Endodermal cell (in vitro differentiated cells): Measurements from ENCODE around the gene NEGR1. TPM values are rescaled to one million over a fixed set of nuclear protein-coding genes. Genes with fewer than 3 reads are reported as not detected.

Experiments used
- DNase-seq: peaks from one replicate; pipeline ENCODE4 v3.0.0-alpha.2; 2017
- H3K27ac ChIP-seq: 2 replicates; pipeline ENCODE4 v1.5.1; 2013; ENCODE audit warnings: mild to moderate bottlenecking, low read depth, low read length, moderate library complexity
- H3K27me3 ChIP-seq: 2 replicates; pipeline ENCODE4 v1.6.1; 2013; ENCODE audit warnings: mild to moderate bottlenecking, low read length, moderate library complexity; ENCODE audit not compliant: insufficient read depth, control insufficient read depth, poor library complexity, severe bottlenecking
- H3K36me3 ChIP-seq: 2 replicates; pipeline ENCODE4 v1.7.0; 2013; ENCODE audit warnings: mild to moderate bottlenecking, low read length, moderate library complexity; ENCODE audit not compliant: control insufficient read depth, insufficient read depth
- H3K4me1 ChIP-seq: one replicate; pipeline ENCODE4 v1.7.0; 2013; ENCODE audit warnings: low read length; ENCODE audit not compliant: control insufficient read depth, insufficient read depth
- H3K4me3 ChIP-seq: 2 replicates; pipeline ENCODE4 v1.5.1; 2013; ENCODE audit warnings: mild to moderate bottlenecking, low read length, moderate library complexity
- H3K9ac ChIP-seq: 2 replicates; pipeline ENCODE4 v1.6.1; 2013; ENCODE audit warnings: mild to moderate bottlenecking, low read length, moderate library complexity; ENCODE audit not compliant: poor library complexity, severe bottlenecking; ENCODE audit errors: extremely low read depth
- H3K9me3 ChIP-seq: 2 replicates; pipeline ENCODE4 v1.6.1; 2013; ENCODE audit warnings: mild to moderate bottlenecking, low read length, moderate library complexity; ENCODE audit not compliant: control insufficient read depth
- H3K27ac Mint-ChIP-seq: 2 replicates; pipeline ENCODE4 v1.8.0; 2020; ENCODE audit warnings: mixed read lengths
- H3K27me3 Mint-ChIP-seq: 2 replicates; pipeline ENCODE4 v1.8.0; 2021; ENCODE audit warnings: mild to moderate bottlenecking, mixed read lengths; ENCODE audit not compliant: insufficient read depth
- H3K36me3 Mint-ChIP-seq: 2 replicates; pipeline ENCODE4 v1.8.0; 2020; ENCODE audit warnings: low read depth, mixed read lengths
- H3K4me1 Mint-ChIP-seq: 2 replicates; pipeline ENCODE4 v1.8.0; 2020; ENCODE audit warnings: mixed read lengths
- H3K4me3 Mint-ChIP-seq: 2 replicates; pipeline ENCODE4 v1.8.0; 2020; ENCODE audit warnings: mild to moderate bottlenecking, moderate library complexity, mixed read lengths
- H3K9me3 Mint-ChIP-seq: 2 replicates; pipeline ENCODE4 v1.8.0; 2020; ENCODE audit warnings: mild to moderate bottlenecking, mixed read lengths
- WGBS, 2 experiments: methylation state at CpG; one replicate each; pipeline versions ENCODE4 v1.1.5 to v1.1.7; 2013; ENCODE audit warnings: missing lambda C conversion rate in 2 of 2, mixed read lengths in 1 of 2; ENCODE audit not compliant: insufficient coverage in 1 of 2, insufficient read length in 1 of 2; 5-methylcytosine and 5-hydroxymethylcytosine counted together
- total RNA-seq, 2 donors: library from RNA; stranded (reverse); fragmentation: NEBNext Ultra II Directional in 1 of 2; extraction: Animal tissue kit (Norgen Biotek cat#: 25700) in 1 of 2; gene quantifications; 2 replicates in 1 of 2; 3 replicates in 1 of 2; pipeline ENCODE4 v1.2.1, GENCODE V29; 2021
- TF ChIP-seq, protein P1 (sequence below): fragments of 200-600 bp; sonication (generic); conservative IDR thresholded peaks from 2 replicates; pipeline ENCODE4 v1.5.0; 2021; ENCODE audit warnings: antibody characterized with exemption, mild to moderate bottlenecking

The NEGR1 gene
- total RNA-seq, 2 donors from 2014 or later = 1.5 to 2.1 TPM

DNA sequence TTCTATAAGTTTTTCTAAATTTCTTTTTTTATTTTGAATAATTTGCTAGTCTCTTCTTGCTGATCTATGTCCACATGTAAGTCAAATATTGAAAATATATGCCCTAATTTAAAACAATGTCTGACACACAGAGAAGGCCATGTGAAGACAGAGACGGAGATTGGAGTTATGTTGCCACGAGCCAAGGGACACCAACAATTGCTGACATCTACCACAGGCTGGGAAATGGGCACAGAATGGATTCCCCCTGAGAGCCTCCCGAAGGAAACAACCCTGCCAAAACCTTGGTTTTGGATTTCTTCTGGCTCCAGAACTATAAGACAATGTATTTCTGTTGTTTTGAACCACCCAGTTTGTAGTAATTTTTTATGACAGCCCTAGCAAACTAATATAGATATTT lies 716.5 kb downstream of the NEGR1 start:
- Mint-ChIP-seq H3K4me3 (no peak overlapping the region), H3K36me3 (no peaks in the 10 kb centered on the region), H3K4me1 (no peaks in the 10 kb centered on the region), H3K9me3 (no peaks in the 10 kb centered on the region), H3K27ac (no peak overlapping the region), H3K27me3 (no peaks in the 10 kb centered on the region)
- H3K9me3 ChIP-seq = no peaks in the 10 kb centered on the region
- TF ChIP-seq, protein P1, sequence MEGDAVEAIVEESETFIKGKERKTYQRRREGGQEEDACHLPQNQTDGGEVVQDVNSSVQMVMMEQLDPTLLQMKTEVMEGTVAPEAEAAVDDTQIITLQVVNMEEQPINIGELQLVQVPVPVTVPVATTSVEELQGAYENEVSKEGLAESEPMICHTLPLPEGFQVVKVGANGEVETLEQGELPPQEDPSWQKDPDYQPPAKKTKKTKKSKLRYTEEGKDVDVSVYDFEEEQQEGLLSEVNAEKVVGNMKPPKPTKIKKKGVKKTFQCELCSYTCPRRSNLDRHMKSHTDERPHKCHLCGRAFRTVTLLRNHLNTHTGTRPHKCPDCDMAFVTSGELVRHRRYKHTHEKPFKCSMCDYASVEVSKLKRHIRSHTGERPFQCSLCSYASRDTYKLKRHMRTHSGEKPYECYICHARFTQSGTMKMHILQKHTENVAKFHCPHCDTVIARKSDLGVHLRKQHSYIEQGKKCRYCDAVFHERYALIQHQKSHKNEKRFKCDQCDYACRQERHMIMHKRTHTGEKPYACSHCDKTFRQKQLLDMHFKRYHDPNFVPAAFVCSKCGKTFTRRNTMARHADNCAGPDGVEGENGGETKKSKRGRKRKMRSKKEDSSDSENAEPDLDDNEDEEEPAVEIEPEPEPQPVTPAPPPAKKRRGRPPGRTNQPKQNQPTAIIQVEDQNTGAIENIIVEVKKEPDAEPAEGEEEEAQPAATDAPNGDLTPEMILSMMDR = no peak
- WGBS, 2 experiments = 50 to 56% methylated on average over 2 to 3 of the region's 3 CpGs
- no peaks in the 10 kb centered on the region for H3K27me3 ChIP-seq
- H3K4me3 ChIP-seq = no peak overlapping the region
- no peaks in the 10 kb centered on the region for H3K4me1 ChIP-seq
- no peak overlapping the region for H3K9ac ChIP-seq
- no peak overlapping the region for H3K27ac ChIP-seq
- no peaks in the 10 kb centered on the region for H3K36me3 ChIP-seq
- DNase-seq = no peak

DNA sequence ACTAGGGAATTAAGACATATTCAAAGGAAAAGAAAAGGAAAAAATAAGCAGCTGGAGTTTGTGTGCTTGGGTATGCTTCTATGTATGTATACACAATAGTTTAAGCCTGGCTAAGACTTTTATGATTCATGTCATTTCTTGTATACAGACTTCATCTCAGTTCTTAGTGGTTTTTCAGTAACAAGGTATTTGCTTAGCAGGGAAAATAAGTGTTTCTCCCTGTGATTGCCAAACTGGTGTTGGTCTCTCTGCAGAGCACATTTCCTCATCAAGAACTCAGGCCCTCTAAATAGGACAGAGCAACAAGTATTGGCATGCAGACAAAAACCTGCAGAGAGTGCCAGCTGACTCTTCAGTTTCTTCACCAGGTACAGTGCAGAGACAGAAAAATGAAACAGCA lies 717.1 kb downstream of the NEGR1 start:
- H3K9ac ChIP-seq = no peak overlapping the region
- no peaks in the 10 kb centered on the region for H3K36me3 ChIP-seq
- no peaks in the 10 kb centered on the region for H3K4me1 ChIP-seq
- no peak for DNase-seq
- H3K9me3 ChIP-seq = no peaks in the 10 kb centered on the region
- TF ChIP-seq, protein P1 = no peak
- Mint-ChIP-seq H3K36me3 (no peaks in the 10 kb centered on the region), H3K27me3 (no peaks in the 10 kb centered on the region), H3K27ac (no peak overlapping the region), H3K4me1 (no peaks in the 10 kb centered on the region), H3K4me3 (no peak overlapping the region), H3K9me3 (no peaks in the 10 kb centered on the region)
- H3K4me3 ChIP-seq = no peak overlapping the region
- H3K27me3 ChIP-seq = no peaks in the 10 kb centered on the region
- H3K27ac ChIP-seq = no peak overlapping the region

DNA sequence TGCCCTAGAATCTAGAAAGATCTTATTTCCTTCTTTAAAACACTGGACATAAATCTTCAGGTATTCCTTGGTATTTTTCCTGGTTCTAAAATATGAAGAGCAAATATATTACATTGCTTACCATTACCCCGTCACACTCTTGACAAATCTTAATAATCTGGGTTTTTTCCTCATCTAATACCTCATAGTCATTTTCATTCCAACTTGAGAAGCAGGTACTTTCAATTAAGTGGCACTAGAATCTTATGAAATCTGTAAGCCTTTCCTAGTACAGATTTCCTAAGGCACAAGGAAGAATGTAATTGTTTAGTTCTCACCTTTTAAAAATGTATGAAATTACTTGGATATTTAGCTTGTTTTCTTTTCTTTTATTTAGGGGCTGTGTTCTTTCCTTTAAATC lies 720.0 kb downstream of the NEGR1 start:
- no peaks in the 10 kb centered on the region for H3K36me3 ChIP-seq
- 33 to 42% methylated on average over 1 of the region's 1 CpG for WGBS, 2 experiments
- no peak overlapping the region for H3K9ac ChIP-seq
- H3K27ac ChIP-seq = no peak overlapping the region
- no peaks in the 10 kb centered on the region for H3K4me1 ChIP-seq
- H3K27me3 ChIP-seq = no peaks in the 10 kb centered on the region
- no peak for DNase-seq
- Mint-ChIP-seq H3K9me3 (no peaks in the 10 kb centered on the region), H3K4me1 (no peaks in the 10 kb centered on the region), H3K27me3 (no peaks in the 10 kb centered on the region), H3K27ac (no peak overlapping the region), H3K36me3 (no peaks in the 10 kb centered on the region), H3K4me3 (no peak overlapping the region)
- TF ChIP-seq, protein P1 = no peak
- no peak overlapping the region for H3K4me3 ChIP-seq
- H3K9me3 ChIP-seq = no peaks in the 10 kb centered on the region
